Middle frontal gyrus (tissue), 1 donor: ENCODE measurements around the gene ZNF689.
"Not testable (repeated sequence)": the region's sequence is repeated elsewhere in the genome, so short reads cannot be mapped to it uniquely, and the experiment has no call there.

Source experiments
- DNase-seq: peaks from one replicate; pipeline ENCODE4 v3.0.0-alpha.2; 2015; ENCODE audit warnings: low spot score; ENCODE audit errors: extremely low spot score

The ZNF689 gene

DNA sequence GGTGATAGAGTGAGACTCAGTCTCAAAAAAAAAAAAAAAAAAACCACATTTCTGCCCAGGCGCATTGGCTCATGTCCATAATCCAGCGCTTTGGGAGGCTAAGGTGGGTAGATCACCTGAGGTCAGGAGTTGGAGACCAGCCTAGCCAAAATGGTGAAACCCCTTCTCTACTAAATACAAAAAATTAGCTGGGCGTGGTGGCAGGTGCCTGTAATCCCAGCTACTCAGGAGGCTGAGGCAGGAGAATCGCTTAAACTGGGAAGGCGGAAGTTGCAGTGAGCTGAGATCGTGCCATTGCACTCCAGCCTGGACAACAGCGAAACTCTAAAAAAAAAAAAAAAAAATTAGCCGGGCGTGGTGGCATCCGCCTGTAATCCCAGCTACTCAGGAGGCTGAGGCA lies 26.9 kb upstream of the ZNF689 start:
- DNase-seq, result not testable (repeated sequence)

DNA sequence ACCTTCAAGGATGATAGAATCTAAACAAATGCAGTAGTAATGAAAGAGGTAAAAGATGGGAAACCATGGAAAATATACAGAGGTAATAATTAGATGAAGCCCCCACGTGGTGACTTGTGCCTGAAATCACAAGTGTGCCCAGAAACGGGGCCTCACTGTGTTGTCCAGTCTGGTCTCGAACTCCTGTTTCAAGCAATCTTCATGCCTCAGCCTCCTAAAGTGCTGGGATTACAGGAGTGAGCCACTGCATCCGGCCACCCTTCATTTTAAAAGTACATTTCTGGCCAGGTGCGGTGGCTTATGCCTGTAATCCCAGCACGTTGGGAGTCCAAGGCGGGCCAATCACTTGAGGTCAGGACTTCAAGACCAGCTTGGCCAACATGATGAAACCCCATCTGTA lies 26.4 kb upstream of the ZNF689 start:
- DNase-seq, result no peak

DNA sequence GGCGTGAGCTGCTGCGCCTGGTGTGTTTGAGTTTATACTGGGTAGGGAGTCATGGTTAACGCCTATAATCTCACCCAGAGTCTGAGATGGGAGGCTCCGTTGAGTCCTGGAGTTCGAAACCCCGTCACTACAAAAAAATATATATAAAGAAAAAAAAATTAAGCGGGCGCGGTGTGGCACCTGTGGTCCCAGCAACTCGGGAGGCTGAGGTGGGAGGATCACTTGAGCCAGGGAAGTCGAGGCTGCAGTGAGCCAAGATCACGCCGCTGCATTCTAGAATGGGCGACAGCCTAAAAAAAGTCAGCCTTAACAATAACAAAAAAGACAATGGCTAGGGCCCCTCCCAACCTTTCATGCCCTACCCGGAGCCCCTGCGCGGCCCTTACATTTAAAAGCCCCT lies 23.3 kb upstream of the ZNF689 start:
- DNase-seq, result no peak

DNA sequence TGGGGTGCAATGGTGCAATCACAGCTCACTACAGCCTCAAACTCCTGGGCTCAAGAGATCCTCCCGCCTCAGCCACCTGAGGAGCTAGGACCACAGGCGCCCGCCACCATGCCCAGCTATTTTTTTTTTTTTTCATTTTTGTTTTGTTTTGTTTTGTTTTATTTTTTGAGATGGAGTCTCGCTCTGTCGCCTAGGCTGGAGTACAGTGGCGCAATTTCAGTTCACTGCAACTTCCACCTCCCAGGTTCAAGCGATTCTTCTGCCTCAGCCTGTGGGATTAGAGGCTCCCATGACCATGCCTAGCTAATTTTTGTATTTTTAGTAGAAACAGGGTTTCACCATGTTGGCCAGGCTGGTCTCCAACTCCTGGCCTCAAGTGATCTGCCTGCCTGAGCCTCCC lies 22.3 kb upstream of the ZNF689 start:
- not testable (repeated sequence) for DNase-seq

DNA sequence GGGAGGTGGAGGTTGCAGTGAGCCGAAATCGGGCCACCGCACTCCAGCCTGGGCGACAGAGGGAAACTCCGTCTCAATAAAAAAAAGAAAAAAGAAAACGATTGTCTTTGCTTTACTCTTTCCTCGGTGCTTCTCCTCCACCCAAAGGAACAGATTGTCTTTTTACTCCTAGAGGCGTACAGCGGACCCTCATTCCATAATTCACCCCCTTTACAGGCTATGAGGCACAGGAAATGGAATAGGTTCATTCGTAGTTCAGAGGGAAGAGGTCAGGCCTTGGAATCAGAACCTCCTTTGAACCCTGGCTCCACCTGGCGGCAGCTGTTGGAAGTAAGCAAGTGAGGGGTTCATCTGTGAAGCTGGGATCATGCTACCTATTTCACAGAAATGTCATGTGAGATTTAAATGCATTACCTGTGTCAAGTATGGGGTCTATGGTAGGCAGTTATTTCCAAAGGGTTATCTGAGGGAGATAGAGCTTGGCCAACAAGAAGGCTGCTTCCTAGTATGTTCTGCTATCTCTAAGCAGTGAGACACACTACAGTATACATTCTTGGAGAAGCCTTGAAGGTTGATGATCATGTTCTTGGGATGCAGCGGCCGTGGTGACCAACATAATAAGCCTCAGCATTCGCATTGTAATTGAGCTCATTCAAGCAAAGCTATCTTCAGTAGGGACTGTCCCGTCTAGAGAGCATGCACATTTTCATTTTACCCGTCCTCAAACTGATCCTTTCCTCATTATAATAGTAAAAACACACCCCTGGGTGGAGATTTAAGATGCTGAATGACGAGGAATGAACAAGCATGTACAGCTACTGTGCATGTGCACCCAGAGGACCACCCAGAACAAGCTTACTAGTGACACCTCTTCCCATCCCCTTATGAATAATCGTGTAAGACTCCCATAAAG lies 18.7 kb upstream of the ZNF689 start:
- DNase-seq, result peak; percentile 67

GRCh38 chr16:30626236-30626635 lies 16.0 kb upstream of the ZNF689 start:
- DNase-seq, result no peak

DNA sequence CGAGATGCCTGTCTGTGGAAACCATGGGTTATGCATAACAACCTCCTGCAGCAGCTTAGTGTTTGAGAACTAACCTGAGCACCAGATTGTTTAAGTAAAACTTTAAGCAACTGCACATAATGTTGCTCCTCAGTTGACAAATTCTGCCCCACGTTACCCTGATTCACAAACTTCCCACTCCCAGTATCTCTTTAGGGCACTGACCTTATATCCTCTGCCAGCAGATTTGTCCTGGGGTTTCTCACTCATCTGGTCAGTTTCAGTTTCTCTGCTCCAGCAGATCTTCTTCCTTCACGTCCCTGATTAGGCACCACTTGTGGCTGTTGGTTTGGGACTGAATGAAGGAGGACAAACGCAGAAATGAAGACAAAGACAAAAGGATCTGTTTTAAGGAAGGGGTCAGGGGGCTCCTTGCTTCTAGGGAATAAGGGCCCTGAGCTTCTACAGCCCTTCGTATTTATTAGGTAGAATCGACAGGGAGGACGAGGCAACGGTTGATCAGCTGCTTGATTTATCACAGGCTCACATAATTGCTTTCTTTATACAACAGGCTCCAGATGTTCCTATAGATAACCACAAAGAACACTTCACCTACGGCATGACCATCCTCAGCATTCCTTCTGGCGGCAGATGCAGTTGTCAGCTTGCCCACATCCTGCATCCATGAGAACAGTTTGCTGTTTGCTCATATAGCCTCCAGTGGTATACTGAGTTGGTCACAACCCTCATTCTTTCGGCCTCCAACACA lies 13.5 kb upstream of the ZNF689 start:
- DNase-seq, result no peak

DNA sequence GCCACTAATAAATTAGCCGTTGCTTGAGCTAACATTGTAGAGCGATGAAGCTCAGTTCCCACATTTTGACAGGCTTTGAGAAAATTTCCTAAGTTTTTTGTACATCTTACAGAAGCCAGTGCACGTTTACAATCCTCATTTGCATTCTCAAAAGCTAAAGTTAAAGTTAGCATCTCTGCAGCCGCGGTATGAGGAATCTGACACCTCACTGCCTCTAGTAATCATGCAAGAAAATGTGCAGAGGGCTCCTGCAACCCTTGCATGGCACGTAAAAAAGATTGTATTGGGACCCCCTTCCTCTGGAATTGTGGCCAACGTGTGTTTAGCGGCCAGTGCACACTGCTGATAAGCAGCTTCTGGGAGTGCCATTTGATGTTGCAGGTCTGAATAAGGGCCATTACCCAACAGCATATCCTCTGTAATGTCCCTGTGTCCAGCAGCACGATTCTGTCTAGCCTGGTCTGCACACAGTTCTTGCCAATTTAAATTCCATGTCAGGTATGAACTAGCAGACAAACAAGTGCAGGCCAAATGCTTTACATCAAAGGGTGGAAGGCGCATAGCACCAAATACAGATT lies 12.4 kb upstream of the ZNF689 start:
- no peak for DNase-seq

- DNase-seq, result no peak
Measured at GRCh38 chr16:30621765-30622164, 11.6 kb upstream of the ZNF689 start.

- DNase-seq, result no peak
Measured at GRCh38 chr16:30620169-30620568, 10.0 kb upstream of the ZNF689 start.

DNA sequence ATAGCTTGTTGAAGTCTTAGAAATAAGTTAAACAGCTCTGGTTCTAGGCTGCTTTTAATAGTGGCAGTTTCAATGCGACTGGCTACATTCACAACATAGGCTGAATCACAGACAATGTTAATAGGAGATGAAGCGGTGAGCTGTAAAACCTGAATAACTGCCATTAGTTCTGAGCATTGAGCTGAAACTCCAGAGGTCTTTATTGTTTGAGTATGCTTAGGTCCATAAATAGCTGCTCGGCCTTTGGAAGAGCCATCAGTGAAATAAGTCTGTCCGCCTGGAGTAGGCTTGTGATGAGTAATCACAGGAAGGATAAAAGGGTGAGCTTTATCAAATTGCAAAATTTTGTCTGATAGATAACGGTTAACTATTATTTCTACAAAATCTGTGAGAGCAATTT lies 9.4 kb upstream of the ZNF689 start:
- no peak for DNase-seq

DNA sequence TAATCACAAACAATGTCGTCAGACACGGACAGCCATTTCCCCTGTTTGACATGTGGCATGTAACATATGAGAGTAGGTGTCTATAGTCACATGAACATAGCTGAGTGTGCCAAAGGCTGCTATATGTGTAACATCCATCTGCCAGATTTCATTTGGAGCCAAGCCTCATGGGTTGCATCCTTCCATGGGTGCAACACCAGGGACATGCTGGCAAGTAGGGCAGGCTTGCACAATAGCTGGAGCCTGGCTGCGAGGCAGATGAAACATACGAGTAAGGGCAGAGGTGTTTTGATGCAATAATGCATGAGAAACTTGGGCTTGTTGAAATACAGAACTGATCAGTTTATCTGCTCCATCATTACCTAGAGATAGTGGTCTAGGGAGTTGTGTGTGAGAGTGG lies 9.0 kb upstream of the ZNF689 start:
- DNase-seq, result no peak

DNA sequence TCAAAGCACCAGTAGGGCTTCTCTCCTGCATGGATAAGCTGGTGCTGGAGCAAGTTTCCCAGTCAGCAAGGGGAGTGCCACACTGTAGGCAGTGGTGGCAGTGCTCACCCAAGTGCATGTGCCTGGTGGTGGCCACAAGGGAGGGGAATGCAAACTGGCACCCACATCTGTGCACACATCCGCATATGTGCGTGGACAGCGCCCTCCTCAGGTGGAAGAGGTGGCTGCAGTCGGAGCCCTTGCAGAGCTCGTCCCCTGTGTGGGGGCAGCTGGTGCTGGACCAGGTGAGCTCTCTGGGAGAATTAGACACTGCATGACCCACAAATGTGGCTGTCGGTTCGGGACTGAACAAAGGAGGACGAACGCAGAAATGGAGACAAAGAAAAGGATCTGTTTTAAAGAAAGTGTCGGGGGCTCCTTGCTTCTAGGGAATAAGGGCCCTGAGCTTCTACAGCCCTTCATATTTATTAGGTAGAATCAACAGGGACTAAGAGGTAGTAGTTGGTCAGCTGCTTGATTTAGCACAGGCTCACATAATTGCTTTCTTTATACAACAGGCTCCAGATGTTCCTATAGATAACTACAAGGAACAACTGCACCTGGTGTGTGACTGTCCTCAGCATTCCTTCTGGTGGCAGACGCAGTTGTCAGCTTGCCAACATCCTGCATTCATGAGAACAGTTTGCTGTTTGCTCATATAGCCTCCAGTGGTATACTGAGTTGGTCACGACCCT lies 5.3 kb upstream of the ZNF689 start:
- no peak for DNase-seq

DNA sequence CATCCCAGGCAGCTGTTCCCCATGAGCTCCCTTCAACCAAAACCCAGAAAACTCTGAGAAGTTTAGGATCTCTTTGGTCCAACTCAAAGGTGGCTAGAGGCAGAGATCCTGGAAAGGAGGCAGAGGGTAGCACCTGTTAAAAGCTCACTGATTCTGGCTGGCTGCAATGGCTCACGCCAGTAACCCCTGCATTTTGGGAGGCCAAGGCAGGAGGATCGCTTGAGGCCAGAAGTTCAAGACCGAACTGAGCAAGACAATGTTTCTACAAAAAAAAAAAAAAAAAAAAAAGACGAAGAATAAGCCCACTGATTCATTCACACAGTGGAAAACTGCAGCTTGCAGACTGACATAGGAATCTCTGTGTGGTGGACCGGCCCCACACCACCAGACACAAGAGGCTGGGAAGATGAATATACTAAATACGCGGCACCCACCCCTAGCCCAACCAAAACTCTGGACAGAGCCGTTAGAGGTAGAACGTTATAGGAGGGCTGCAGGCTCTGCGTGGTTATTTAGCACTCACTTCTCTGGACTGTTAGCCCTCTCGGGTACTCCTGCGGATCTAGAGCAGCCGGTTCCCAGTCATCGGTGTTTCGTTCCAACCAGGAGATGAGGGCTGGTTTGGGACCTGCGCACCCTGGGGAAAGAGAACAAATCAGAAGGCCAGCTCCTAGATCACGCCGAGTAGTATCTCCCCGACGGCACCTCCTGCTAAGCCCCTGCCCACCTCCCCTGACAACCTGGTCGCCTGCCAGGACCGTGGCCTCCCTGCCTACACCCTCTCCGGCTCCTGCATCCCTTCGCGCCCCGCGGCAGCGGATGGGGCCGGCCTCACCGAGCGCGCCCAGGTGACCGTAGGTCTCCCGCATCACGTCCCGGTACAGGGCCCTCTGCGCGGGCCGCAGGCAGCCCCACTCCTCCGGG lies 925 bp downstream of the ZNF689 start:
- DNase-seq, result no peak

GRCh38 chr16:30606004-30606403 lies 4.2 kb downstream of the ZNF689 start:
- no peak for DNase-seq

GRCh38 chr16:30605158-30605557 lies 5.0 kb downstream of the ZNF689 start:
- no peak for DNase-seq

DNA sequence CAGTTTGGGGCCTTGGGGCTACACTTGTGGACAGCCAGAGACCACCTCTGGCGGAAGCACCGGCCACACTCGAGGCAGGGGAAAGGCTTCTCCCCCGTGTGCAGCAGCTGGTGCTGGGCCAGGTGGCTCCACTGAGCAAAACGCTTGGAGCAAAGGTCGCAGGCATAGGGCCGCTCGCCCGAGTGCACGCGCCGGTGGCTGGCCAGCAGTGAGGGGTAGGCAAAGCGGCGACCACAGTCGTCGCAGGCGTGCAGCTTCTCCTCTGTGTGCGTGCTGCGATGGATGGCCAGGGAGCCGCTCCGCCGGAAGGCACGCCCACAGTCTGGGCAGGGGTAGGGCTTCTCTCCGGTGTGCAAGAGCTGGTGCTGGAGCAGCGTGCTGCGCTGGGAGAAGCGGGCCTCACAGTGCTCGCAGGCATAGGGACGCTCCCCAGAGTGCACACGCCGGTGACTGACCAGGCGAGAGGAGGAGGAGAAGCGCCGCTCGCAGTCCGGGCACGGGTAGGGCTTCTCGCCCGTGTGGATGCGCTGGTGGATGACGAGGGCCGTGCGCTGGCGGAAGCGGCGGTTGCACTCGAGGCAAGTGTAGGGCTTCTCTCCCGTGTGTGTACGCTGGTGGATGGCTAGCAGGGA lies 5.8 kb downstream of the ZNF689 start:
- no peak for DNase-seq

- DNase-seq, result no peak
Measured at GRCh38 chr16:30603945-30604315, 6.3 kb downstream of the ZNF689 start.

GRCh38 chr16:30602616-30603277 lies 7.4 kb downstream of the ZNF689 start:
- no peak for DNase-seq

GRCh38 chr16:30601966-30602365 lies 8.2 kb downstream of the ZNF689 start:
- DNase-seq, result no peak
